A673 (cell line): ENCODE data around the gene GGCT. TPM values are rescaled to one million over a fixed set of nuclear protein-coding genes. Genes with fewer than 3 reads are reported as not detected.
"Not testable (repeated sequence)": the region's sequence is repeated elsewhere in the genome, so short reads cannot be mapped to it uniquely, and the experiment has no call there.

ENCODE experiments used
- BruUV-seq: library from RNA; stranded (reverse); fragments of 400-500 nt; replicated peaks from 2 replicates; lab custom pipeline; 2021; lab: Mats Ljungman, UMichigan
- CTCF ChIA-PET: fragments of 300-600 bp; sonication (Branson Sonifier 250); formaldehyde crosslinking; loops from one replicate; lab custom pipeline; 2022; ENCODE audit warnings: antibody characterized with exemption; lab: Charles Lee
- POLR2A ChIA-PET: fragments of 300-600 bp; sonication (Branson Sonifier 250); formaldehyde crosslinking; loops from one replicate; lab custom pipeline; 2022; ENCODE audit warnings: antibody characterized with exemption; ENCODE audit not compliant: low non-redundant PET; lab: Charles Lee
- DNase-seq: peaks from one replicate; pipeline ENCODE4 v3.0.0-alpha.2; 2015; ENCODE audit warnings: low spot score
- H3K27ac ChIP-seq: fragments of 200-600 bp; sonication (generic); 2 replicates; pipeline ENCODE4 v1.5.1; 2016; ENCODE audit warnings: mixed run types, low read depth, mild to moderate bottlenecking, mixed read lengths, antibody characterized with exemption, low read length; ENCODE audit not compliant: poor library complexity, severe bottlenecking
- H3K27me3 ChIP-seq: fragments of 200-600 bp; sonication (generic); replicated peaks from 2 replicates; pipeline ENCODE4 v1.6.1; 2017; ENCODE audit warnings: mixed run types, low read depth, mild to moderate bottlenecking, mixed read lengths, antibody characterized with exemption, low read length; ENCODE audit not compliant: insufficient read depth, poor library complexity
- H3K36me3 ChIP-seq: fragments of 200-600 bp; sonication (generic); 2 replicates; pipeline ENCODE4 v1.6.1; 2016; ENCODE audit warnings: mixed run types, mild to moderate bottlenecking, mixed read lengths, antibody characterized with exemption, low read length; ENCODE audit not compliant: insufficient read depth, poor library complexity, severe bottlenecking
- H3K4me1 ChIP-seq: fragments of 200-600 bp; sonication (generic); 2 replicates; pipeline ENCODE4 v1.6.1; 2017; ENCODE audit warnings: mixed run types, mild to moderate bottlenecking, mixed read lengths, antibody characterized with exemption, low read length; ENCODE audit not compliant: insufficient read depth, poor library complexity, severe bottlenecking
- H3K4me3 ChIP-seq: fragments of 200-600 bp; sonication (generic); 2 replicates; pipeline ENCODE4 v1.5.1; 2016; ENCODE audit warnings: low read depth, mixed run types, mild to moderate bottlenecking, mixed read lengths, low read length; ENCODE audit not compliant: poor library complexity, severe bottlenecking
- H3K9me3 ChIP-seq: fragments of 200-600 bp; sonication (generic); 2 replicates; pipeline ENCODE4 v1.6.1; 2016; ENCODE audit warnings: mixed run types, low read depth, mild to moderate bottlenecking, mixed read lengths, antibody characterized with exemption, low read length; ENCODE audit not compliant: poor library complexity, severe bottlenecking
- EZH2 ChIP-seq: fragments of 200-600 bp; sonication (generic); IDR thresholded peaks from 2 replicates; pipeline ENCODE4 v1.6.1; 2017; ENCODE audit warnings: borderline replicate concordance, low read depth, mild to moderate bottlenecking, mixed read lengths, antibody characterized with exemption, low read length; ENCODE audit not compliant: poor library complexity, severe bottlenecking
- intact Hi-C: fragments of 100-400 bp; cut with micrococcal nuclease; formaldehyde crosslinking; loops from one replicate; pipeline ENCODE4 v1.10.0; 2022; ENCODE audit not compliant: unreplicated experiment
- total RNA-seq: library from RNA; stranded (reverse); gene quantifications from 2 replicates; pipeline ENCODE4 v1.2.3, GENCODE V29; 2021
- TF ChIP-seq, protein P1 (sequence below): fragments of 300-800, 200-600 bp; sonication (generic); conservative IDR thresholded peaks from 2 replicates; pipeline ENCODE4 v1.5.1; 2017; ENCODE audit warnings: low read depth, mild to moderate bottlenecking, antibody characterized with exemption, low read length, moderate library complexity, mixed read lengths

GGCT gene
- total RNA-seq, 1 experiment from 2014 or later = 66.0 TPM

DNA sequence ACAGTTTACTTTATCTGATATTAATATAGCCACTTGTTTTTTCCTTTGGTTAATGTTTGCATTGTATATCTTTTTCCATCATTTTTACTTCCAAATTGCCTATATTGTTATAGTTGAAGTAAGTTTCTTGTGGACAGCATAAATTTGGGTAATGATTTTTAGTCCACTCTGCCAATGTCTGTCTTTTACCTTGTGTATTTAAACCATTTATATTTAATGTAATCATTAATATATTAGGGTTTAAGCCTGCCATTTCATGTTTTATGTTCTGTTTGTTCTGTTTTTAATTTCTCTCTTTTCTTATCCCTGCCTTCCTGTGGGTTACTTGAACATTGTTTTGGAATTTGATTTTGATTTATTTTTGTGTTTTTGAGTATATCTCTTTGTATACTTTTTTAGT lies 13.2 kb downstream of the GGCT start:
- Histone ChIP-seq H3K4me3 (no peak overlapping the region), H3K27me3 (no peaks in the 10 kb centered on the region), H3K4me1 (no peaks in the 10 kb centered on the region), H3K36me3 (peaks cover 8% of the 10 kb centered on the region), H3K27ac (no peak overlapping the region), H3K9me3 (peaks cover 5% of the 10 kb centered on the region)
- no TSS peak for BruUV-seq
- intact Hi-C loops = no loop called here
- TF ChIP-seq, protein P1, sequence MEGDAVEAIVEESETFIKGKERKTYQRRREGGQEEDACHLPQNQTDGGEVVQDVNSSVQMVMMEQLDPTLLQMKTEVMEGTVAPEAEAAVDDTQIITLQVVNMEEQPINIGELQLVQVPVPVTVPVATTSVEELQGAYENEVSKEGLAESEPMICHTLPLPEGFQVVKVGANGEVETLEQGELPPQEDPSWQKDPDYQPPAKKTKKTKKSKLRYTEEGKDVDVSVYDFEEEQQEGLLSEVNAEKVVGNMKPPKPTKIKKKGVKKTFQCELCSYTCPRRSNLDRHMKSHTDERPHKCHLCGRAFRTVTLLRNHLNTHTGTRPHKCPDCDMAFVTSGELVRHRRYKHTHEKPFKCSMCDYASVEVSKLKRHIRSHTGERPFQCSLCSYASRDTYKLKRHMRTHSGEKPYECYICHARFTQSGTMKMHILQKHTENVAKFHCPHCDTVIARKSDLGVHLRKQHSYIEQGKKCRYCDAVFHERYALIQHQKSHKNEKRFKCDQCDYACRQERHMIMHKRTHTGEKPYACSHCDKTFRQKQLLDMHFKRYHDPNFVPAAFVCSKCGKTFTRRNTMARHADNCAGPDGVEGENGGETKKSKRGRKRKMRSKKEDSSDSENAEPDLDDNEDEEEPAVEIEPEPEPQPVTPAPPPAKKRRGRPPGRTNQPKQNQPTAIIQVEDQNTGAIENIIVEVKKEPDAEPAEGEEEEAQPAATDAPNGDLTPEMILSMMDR = no peak
- no peak for TF ChIP-seq EZH2
- ChIA-PET CTCF (no interaction called here), POLR2A (no interaction called here)
- DNase-seq = no peak

DNA sequence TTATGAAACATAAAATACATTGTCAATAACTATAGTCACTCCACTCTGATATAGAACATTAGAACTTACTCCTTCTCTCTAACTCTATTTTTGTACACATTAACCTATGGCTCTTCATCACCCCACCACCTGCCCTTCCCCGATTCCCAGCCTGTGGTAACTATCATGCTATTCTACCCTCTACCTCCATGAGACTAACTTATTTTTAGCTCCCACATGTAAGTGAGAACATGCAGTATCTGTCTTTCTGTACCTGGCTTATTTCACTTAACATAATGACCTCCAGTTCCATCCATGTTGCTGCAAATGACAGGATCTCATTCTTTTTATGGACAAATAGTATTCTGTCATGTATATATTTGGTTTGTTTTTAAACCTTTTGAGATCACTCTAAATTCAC lies 17.3 kb downstream of the GGCT start:
- TF ChIP-seq, protein P1 = no peak
- TF ChIP-seq EZH2 = no peak
- no peak for DNase-seq
- no peaks in the 10 kb centered on the region for H3K4me1 ChIP-seq
- H3K4me3 ChIP-seq = no peak overlapping the region
- peaks cover 5% of the 10 kb centered on the region for H3K9me3 ChIP-seq
- CTCF ChIA-PET = no interaction called here
- no TSS peak for BruUV-seq
- no peak overlapping the region for H3K27ac ChIP-seq
- no peaks in the 10 kb centered on the region for H3K27me3 ChIP-seq
- POLR2A ChIA-PET = no interaction called here
- intact Hi-C loops = no loop called here
- H3K36me3 ChIP-seq = no peaks in the 10 kb centered on the region

GRCh38 chr7:30485667-30486066 lies 19.0 kb downstream of the GGCT start:
- no peak overlapping the region for H3K4me3 ChIP-seq
- TF ChIP-seq EZH2 = no peak
- TF ChIP-seq, protein P1 = no peak
- H3K9me3 ChIP-seq = no peaks in the 10 kb centered on the region
- H3K27ac ChIP-seq = no peak overlapping the region
- DNase-seq = no peak
- BruUV-seq = no TSS peak
- ChIA-PET CTCF (no interaction called here), POLR2A (no interaction called here)
- H3K4me1 ChIP-seq = no peaks in the 10 kb centered on the region
- no peaks in the 10 kb centered on the region for H3K36me3 ChIP-seq
- no peaks in the 10 kb centered on the region for H3K27me3 ChIP-seq
- intact Hi-C loops = no loop called here

DNA sequence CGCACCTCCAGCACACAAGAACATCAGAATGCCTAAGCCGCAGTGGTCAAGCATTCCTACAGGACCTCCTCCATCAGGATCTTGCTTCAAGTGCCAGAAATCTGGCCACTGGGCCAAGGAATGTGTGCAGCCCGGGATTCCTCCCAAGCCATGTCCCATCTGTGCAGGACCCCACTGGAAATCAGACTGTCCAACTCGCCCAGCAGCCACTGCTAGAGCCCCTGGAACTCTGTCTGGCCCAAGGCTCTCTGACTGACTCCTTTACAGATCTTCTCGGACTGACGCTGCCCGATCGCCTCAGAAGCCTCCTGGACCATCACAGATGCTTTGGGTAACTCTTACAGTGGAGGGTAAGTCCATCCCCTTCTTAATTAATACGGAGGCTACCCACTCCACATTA lies 23.2 kb downstream of the GGCT start:
- H3K9me3 ChIP-seq, H3K4me3 ChIP-seq, POLR2A ChIA-PET, H3K4me1 ChIP-seq, H3K27ac ChIP-seq, intact Hi-C loops, CTCF ChIA-PET, BruUV-seq, DNase-seq, H3K27me3 ChIP-seq, H3K36me3 ChIP-seq: not testable (repeated sequence)
